ENCODE results near the gene SKA3.
"Not testable (repeated sequence)": the region's sequence is repeated elsewhere in the genome, so short reads cannot be mapped to it uniquely, and the experiment has no call there.

Gene SKA3

DNA sequence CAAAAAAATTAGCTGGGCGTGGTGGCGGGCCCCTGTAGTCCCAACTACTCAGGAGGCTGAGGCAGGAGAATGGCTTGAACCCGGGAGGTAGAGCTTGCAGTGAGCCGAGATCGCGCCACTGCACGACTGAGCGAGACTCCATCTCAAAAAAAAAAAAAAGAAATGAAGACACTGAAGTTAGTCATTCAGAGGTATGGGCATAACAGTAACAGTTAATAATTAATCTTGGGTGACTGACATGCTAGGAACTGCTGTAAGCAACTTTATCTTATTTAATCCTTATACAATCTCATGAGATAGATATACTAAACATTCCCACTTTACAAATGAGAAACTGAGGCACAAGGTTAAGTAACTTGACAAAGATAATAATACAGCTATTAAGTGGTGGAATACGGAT is 4.9 kb downstream of the SKA3 start:
- no peak for DNase-seq (ENCODE audit: low read depth in 3 of 3)

GRCh38 chr13:21165606-21166005 is 10.7 kb downstream of the SKA3 start:
- not testable (repeated sequence) for DNase-seq (ENCODE audit: low read depth in 3 of 3)

DNA sequence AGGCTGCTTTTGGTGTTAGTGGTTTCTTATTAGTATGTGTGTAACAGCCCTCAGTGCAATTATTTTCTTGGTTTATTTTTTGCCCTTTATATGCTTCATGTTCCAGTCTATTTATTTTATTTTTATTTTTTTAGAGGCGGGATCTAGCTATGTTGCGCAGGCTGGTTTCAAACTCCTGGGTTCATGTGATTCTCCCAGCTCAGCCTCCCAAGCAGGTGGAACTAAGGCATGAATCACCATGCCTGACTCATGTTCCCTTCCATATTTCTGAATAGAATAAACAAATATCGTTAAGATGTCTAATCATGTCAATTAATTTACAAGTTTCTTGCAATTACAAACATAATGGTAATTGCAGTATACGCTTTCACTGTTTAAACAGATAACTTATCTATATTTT is 11.7 kb downstream of the SKA3 start:
- DNase-seq (ENCODE audit: low read depth in 3 of 3) = no peak

GRCh38 chr13:21152251-21152899 is 24.0 kb downstream of the SKA3 start:
- no peak for DNase-seq (ENCODE audit: low read depth in 3 of 3)

DNA sequence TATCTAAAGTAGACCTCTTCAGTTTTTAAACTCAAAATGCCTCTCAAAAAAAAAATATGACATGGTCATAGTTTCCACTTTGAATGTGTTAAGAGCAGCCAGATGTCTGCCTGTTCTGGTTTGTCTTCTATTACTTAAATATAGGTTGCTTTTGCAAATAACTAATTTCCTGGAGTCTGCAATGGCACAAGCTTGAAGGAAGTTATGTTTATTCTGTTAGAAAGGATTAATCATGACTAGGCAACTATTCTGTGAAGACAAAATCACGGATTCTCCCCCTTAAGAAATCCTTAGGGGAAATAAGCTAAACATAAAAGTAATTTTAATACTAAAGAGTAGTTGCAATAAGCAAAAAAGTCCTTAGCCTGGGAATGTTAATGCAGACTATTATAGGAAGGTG is 26.3 kb downstream of the SKA3 start:
- DNase-seq (ENCODE audit: low read depth in 3 of 3) = no peak

GRCh38 chr13:21149568-21149967 is 26.8 kb downstream of the SKA3 start:
- no peak for DNase-seq (ENCODE audit: low read depth in 3 of 3)

GRCh38 chr13:21148557-21149258 is 27.6 kb downstream of the SKA3 start:
- no peak for DNase-seq (ENCODE audit: low read depth in 3 of 3)

DNA sequence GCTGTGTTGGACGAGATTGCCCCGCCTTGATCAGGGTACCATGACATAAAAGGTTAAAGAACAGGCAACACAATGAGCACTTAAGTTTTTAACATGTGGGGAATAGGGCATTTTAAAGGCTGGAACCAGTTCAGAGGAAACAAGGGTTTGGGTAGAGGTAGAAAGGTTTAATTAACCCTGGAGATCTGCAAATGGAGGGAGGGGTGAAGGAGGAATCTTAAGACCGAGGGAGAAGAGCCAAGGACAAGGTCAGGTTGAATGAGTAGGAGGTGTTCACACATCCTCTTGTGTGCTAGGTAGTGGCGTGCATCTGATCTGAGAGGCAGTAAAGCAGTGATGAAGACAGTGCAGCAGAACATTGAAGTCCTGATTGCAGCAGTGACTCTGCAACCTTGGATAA is 28.5 kb downstream of the SKA3 start:
- no peak for DNase-seq (ENCODE audit: low read depth in 3 of 3)

GRCh38 chr13:21142766-21143165 is 33.6 kb downstream of the SKA3 start:
- DNase-seq (ENCODE audit: low read depth in 3 of 3) = no peak

DNA sequence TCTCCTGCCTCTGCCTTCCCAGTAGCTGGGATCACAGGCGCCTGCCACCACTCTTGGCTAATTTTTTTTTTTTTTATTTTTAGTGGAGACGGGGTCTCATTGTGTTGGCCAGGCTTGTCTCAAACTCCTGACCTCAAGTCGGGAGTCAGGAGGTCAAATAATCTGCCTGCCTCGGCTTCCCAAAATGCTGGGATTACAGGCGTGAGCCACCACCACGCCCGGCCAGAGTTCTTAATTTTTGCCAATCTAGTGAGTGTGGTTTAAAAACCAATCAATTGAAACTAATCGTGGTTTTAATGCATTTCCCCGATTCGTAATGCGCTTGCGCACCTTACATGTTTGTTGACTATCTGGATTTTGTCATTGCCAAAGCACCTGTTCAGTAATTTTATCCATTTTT is 37.0 kb downstream of the SKA3 start:
- DNase-seq (ENCODE audit: low read depth in 3 of 3) = no peak

GRCh38 chr13:21138561-21138960 is 37.8 kb downstream of the SKA3 start:
- no peak for DNase-seq (ENCODE audit: low read depth in 3 of 3)

DNA sequence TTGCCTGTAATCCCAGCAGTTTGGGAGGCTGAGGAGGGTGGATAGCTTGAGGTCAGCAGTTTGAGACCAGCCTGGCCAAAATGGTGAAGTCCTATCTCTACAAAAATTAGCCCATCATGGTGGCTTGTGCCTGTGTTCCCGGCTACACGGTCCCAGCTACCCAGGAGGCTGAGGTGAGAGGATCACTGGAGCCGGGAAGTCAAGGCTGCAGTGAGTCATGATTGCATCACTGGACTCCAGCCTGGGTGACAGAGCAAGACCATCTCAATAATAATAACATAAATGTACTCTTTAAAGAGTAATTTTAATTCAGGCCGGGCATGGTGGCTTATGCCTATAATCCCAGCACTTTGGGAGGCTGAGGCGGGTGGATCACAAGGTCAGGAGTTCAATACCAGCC is 38.7 kb downstream of the SKA3 start:
- no peak for DNase-seq (ENCODE audit: low read depth in 3 of 3)

GRCh38 chr13:21135833-21136232 is 40.5 kb downstream of the SKA3 start:
- DNase-seq (ENCODE audit: low read depth in 3 of 3) = not testable (repeated sequence)

DNA sequence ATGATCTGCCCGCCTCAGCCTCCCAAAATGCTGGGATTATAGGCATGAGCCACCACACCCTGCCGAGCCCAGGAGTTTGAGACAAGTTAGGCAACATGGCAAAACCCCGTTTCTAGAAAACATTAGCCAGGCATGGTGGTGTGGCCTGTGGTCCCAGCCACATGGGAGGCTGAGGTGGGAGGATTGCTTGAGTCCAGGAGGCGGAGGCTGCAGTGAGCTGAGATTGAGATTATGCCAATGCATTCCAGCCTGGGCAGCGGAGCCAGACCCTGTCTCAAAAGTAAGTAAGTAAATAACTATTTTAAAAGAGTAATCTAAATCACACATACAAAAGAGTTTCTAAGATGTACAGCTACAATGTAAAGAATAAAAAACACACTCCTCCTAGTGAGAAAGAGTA is 41.9 kb downstream of the SKA3 start:
- no peak for DNase-seq (ENCODE audit: low read depth in 3 of 3)

DNA sequence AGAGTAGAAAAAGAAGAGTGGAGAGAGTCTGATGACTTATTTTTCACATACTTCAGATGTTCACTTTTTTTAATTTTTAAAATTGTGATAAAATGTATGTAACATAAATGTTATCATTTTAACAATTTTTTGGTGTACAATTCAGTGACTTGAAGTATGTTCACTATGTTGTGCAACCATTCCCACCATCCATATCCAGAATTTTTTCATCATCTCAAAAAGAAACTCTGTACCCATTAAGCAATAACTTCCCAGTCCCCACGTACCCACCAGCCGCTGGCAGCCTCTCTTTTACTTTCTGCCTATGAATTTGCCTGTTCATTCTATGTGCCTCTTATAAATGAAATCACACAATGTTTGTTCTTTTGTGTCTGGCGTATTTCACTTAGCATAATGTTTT is 43.3 kb downstream of the SKA3 start:
- no peak for DNase-seq (ENCODE audit: low read depth in 3 of 3)

- no peak for DNase-seq (ENCODE audit: low read depth in 3 of 3)
Measured at GRCh38 chr13:21130116-21130515, 46.2 kb downstream of the SKA3 start.

GRCh38 chr13:21124852-21125251 is 51.5 kb downstream of the SKA3 start:
- DNase-seq (ENCODE audit: low read depth in 3 of 3) = no peak

- no peak for DNase-seq (ENCODE audit: low read depth in 3 of 3)
Measured at GRCh38 chr13:21123956-21124355, 52.4 kb downstream of the SKA3 start.

GRCh38 chr13:21121616-21122015 is 54.7 kb downstream of the SKA3 start:
- no peak for DNase-seq (ENCODE audit: low read depth in 3 of 3)

GRCh38 chr13:21120191-21120590 is 56.2 kb downstream of the SKA3 start:
- DNase-seq (ENCODE audit: low read depth in 3 of 3) = no peak

GRCh38 chr13:21119526-21119925 is 56.8 kb downstream of the SKA3 start:
- no peak for DNase-seq (ENCODE audit: low read depth in 3 of 3)

DNA sequence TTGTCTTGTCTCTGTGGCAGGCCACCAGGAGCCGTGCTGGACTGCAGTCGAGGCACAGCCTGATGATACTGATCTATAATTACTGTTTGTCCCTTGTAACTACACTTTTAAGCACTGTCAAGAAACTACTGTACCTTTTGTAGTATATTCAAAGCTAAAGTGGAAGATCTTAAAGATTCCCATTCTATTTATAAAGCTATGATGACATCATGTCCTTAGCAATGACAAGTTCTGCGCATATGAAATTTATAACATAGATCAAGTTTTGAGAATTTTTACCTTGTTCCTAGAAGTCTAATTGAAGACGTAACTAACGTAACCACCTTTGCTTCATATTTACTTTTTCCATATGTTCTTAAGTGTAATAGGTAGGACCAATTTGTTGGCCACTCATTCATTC is 58.2 kb downstream of the SKA3 start:
- DNase-seq (ENCODE audit: low read depth in 3 of 3) = no peak

DNA sequence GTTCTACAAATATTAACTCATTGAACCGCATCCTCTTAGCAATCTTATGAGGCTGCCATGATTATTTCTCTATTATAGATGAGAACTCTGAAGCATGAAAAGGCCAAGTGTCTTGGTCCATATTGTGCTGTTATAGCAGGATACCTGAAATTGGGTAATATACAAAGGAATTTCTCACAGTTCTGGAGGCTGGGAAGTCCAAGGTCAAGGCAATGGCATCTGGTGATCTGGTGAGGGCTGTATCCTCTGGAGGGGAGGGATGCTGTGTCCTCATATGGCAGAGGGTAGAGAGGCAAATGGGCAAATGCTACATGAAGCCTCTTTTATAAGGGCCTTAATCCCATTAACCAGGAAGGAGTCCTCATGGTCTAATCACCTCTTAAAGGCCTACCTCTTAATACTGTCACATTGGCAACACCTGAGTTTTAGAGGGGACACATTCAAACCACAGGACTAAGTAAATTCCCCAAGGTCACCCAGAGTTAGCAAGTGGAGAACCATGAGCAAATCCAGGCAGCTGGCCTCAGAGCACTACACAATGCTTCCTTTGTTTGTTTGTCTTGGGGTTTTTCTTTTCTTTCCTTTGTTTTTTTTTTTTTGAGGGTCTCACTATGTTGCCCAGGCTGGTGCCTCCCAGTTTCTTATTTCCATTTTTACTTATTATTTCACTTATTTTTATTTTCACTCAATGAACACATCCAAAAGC is 59.1 kb downstream of the SKA3 start:
- no peak for DNase-seq (ENCODE audit: low read depth in 3 of 3)
